Measurements from ENCODE around the gene ZCCHC8.
"Not testable (repeated sequence)": the region's sequence is repeated elsewhere in the genome, so short reads cannot be mapped to it uniquely, and the experiment has no call there.

The ZCCHC8 gene

DNA sequence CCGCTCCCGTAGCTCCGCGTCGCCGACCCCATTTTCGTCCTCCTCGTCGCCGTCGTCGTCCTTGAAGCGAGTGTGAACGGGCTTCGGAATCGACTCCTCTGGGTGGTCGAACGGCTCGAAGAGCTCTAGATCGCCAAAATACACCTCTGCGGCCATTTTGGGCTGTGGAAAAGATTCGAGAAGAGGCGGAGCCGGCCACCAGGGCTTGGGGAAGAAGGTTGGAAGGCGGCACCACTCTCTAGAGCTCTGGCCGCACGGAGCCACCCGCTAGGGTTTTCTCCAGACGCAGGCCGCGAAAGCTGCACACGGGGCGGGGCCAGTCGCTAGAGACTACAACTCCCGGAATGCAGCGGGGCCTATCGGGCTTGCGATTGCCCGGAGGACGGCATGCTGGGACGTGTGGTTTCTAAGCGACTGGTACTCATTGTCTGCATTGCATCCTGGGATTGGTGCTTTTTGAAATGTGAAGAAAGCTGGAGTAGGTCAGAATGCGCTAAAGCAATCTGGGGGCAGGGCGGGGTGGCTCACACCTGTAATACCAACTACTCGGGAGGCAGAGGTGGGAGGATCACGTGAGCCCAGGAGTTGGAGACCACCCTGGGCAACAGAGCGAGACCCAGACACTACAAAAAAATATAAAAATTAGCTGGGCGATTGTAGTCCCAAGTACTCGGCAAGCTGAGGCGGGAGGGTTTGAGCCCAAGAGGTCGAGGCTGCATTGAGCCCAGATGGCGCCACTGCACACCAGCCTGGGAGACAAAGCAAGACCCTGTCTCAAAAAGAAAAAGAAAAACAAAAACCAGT lies at the start of gene ZCCHC8:
TSS of gene ZCCHC8 (minus strand) at position 248 of the 804 bp plus-strand sequence. CDS start at position 156, 92 bp downstream.
- DNase-seq, result peak; percentile 71 to 98 (median 94)

DNA sequence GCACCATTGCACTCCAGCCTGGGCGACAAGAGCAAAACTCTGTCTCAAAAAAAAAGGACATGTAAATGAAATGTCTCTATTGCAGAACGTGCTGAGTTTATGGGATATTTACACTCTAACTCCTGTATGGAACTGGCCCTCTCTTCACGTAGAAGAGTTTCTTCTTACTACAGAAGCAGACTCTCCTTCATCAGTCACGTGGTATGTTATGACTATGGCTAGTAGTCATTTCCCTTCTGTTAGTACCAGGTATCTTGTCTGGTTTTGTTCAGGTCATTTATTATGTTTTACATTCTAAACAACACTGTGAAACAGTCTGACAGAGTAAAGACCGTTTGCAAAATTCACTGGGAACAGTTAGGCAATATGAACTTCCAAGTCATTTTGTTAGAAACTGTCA lies 46.6 kb upstream of the ZCCHC8 start:
- no peak for DNase-seq

DNA sequence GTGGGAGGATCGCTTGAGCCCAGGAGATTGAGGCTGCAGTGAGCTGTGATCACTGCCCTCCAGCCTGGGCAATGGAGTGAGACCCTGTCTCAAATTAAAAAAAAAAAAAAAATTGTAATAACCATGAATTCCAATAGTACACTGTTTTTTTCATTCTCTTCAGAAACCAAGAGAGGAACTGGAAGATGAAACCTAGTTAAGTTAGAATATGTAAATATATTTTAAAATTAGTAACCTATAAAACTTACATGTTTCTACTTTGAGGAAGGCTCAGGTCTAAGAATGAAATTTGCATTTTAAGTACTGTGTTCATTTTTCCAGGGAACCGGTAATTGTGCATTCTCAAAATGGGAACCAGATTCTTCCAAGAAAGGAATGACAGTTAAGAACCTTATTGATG lies 45.1 kb upstream of the ZCCHC8 start:
- DNase-seq, result no peak

DNA sequence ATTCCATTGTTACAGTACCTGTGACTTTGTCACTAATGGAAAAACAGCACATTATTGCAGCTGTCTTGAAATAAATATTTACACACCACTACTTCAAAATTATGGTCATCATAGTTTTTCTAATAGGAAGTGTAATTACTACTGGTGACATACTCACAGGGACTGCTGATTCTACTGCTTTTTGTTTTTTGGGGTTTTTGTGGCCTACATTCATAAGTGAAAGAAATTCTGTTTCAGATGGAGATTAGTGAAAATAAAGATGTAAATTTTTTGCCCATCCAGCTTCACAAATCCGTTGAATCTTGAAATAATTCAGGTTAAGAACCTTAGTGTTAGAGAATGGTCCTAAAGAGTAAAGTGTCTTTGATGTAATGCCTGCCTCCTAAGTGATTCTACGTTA lies 43.8 kb upstream of the ZCCHC8 start:
- no peak for DNase-seq

DNA sequence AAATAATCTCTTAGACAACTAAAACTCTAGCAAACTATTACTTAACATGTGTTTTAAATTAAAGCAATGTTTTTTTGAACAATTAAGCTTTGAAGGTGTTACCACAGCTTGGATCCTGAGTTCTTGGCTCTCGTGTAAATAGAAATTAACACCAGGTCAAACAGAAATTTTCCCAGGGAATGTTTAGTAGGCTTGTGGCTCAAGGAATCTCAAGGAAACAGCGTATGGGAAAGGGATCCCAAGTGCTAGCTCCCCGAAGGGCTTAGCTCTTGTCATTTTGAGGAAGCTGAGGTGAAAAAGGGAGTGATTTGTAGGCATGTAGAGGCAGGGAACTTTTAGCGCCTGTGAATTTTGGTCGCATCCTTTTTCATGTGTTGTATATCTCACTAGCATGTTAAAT lies 37.8 kb upstream of the ZCCHC8 start:
- DNase-seq, result no peak

DNA sequence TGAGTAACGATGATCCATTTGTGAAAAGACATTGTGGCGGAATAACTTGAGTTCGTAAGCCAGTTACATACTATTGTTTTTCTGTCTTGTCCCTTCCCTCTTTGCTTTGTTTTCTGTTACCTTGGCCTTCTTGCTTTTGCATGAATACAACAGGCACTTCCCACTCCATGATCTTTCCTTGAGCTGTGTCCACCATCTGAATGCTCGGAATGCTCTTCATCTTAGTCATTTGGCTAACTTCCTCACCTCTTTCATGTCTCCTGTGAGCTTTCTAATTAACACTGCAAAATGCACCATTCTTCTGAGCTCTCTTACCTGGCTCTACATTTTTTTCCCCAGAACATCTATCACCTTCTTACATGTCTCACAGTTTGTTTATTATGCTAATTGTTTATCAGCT lies 36.3 kb upstream of the ZCCHC8 start:
- DNase-seq, result no peak

DNA sequence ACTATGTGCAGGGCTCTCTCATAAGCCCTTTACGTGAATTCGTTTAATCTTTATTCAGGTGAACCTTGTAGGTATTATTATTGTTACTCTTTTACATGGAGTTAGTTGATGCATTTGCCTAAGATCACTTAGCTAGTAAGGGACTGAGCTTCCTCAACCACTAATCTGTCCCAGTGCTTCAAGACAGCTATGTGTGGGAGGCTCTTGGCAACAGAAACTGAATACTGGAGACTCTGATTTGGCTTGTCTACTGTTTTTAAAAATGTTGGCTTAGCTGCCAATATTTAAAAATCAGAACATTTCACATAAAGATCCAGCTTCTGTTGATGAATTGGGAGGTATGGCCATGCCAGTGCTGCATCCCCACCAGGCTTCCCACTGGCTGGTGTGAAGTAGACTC lies 33.1 kb upstream of the ZCCHC8 start:
- DNase-seq, result no peak

DNA sequence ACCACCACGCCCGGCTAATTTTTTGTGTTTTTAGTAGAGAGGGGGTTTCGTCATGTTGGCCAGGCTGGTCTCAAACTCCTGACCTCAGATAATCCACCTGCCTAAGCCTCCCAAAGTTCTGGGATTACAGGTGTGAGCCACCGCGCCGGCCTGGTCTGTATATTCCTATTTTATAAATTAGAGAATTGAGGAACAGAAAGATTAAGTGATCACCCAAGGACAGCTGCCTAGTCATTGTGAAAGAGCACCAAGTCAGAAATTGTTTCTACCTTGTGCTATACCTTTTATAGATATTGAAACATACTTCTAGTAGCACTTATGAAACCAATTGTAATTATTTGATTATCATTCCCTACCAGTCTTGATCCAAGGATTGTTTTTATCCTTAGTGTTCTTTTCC lies 28.3 kb upstream of the ZCCHC8 start:
- no peak for DNase-seq

DNA sequence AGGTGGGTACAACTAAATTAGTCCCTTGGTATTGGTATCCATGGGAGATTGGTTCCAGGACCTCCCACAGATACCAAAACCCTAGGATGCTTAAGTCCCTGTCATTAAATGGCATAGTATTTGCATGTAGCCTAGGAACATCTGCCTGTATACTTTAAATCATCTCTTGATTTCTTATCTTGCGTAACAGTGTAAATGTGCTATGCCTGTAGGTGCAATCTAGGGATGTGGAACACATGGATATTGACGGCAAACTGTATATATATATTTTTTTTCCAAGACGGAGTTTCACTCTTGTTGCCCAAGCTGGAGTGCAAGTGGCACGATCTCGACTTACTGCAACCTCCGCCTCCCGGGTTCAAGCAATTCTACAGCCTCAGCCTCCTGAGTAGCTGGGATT lies 27.9 kb upstream of the ZCCHC8 start:
- DNase-seq, result no peak

DNA sequence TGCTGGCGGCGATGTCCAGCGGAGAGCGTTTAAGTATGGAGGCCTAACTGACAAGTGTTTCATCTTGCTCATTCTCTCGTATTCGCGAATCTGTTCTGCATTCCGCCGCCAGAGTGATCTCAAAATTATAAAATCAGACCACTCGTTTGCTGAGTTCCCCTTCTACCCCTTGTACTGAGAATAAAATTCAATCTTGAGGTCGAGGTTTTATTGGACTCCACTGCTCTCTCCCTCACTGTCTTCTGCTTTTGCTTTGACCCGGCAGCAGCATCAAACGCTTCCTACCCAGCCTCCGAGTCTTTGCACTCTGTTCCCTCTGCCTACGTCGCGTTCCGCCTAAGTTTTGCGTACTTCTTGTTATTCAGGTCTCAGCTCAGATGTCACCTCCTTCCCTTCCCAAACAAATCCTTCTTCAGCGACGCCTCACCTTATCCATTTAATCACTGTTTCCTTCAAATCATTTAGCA lies 26.8 kb upstream of the ZCCHC8 start:
- peak in 6 of 51 donors; percentile 7 to 34 (median 16) for DNase-seq

DNA sequence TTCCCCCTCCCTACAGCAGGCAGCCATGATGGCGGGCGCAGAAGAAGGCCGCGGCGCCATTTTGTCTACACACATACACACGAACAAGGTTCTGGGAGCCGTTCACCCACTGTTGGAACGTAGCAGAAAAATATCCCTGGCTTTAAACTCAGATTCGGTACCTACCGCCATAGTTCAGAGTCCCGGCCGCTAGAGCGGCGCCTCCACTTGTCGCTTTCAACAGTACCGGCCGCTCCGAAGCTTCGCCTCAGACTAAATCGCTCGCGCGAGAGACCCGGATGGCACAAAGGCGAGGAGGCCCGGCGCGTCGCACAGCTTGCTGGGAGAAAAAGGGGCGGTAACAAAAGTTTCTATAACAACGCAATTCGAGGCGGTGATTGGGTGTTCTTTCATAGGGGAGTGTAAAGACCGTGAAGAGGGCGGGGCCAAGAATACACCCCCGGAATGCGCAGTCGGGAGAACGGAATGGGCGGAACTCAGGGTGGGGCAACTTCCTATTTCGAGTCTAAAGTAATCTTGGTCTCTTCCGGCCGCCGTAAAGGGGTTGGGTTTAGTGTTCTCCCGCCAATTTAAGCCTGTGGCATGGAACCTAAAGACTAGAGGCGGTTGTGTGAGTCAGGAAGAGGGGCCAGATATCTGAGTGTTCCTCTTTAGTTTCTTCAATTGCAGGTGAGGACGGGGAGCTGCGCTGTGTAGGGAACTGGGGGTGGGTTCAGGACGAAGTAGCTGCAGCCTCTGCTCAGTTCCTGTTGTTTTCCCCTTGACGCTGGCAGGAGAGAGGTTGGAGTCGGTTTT lies 26.1 kb upstream of the ZCCHC8 start, which contains the start of the genes KNTC1 and RSRC2:
TSS of gene KNTC1 (plus strand) at position 567 of the 795 bp plus-strand sequence. CDS start 2,815 bp downstream, outside the sequence.
TSS of gene RSRC2 (minus strand) at position 254 of the 795 bp plus-strand sequence. CDS start at position 171, 83 bp downstream.
- DNase-seq, result peak; percentile 87 to 100 (median 97)

DNA sequence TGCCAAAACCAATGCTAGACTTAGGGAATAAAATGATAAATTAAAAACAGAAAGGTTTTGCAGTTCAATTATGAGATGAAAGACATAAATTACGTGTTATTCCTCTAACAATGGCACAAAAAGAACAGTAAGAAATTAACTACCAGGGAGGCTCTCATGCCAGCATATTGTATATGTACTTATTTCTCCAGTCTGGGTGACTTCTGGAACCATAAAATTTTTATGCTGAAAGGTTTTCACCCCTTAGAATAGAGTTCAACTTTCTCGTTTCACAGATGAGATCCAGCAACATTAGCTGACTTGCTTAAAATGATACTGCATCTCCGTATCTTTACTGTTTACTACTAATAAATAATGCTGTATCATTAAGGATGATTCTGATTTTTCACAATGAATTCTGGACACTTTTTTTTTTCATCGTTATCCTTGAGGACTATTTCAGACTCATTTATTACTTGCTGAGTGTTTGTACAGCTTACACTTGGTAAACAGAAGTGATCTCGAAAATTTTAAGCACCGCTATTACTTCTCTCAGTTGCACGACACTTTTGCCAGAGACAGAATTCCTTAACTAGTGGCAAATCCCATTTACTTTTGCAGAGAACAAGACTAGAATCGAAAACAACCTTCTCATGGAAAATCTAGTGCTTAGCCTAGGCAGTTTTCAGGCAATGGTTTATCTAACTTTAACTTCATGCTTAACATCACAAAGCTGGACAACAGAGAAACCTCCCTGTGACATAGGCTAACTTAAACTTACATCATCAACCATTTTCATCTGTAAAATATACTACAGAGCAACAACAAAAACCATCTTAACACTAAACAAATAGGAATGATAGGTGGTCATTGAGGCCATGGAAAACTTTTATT lies 23.4 kb upstream of the ZCCHC8 start:
- peak in 1 of 51 donors; percentile 2 for DNase-seq

DNA sequence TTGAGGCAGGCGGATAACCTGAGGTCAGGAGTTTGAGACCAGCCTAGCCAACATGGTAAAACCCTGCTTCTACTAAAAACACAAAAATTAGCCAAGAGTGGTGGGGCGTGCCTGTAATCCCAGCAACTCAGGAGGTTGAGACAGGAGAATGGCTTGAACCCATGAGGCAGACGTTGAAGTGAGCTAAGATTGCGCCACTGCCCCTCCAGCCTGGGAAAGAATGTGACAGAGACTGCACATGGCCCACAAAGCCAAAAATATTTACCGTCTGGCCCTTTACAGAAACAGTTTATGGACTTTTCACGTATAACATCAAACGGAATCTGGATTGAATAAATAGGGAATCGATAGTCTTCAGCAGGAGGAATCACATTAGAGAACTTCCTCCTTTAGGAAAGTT lies 22.5 kb upstream of the ZCCHC8 start:
- no peak for DNase-seq

DNA sequence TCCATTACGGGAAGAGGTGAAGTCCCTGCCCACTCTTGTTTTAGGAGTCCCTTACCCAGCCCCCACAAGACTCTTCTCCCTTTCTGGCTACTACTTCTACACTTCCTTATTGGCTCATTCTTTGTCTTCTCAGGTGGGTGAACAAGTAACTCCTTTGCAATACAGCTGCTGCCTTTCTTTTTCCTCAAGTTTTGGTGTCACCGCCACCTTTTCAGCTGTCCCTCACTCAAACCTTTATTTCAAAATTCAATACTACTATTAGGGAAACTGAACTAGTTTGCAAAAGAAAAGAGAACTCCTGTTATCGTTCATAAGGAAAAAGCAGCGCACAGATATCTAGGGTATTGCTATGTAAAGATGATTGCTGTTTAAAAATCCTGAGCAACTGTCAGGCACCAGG lies 19.9 kb upstream of the ZCCHC8 start:
- no peak for DNase-seq

DNA sequence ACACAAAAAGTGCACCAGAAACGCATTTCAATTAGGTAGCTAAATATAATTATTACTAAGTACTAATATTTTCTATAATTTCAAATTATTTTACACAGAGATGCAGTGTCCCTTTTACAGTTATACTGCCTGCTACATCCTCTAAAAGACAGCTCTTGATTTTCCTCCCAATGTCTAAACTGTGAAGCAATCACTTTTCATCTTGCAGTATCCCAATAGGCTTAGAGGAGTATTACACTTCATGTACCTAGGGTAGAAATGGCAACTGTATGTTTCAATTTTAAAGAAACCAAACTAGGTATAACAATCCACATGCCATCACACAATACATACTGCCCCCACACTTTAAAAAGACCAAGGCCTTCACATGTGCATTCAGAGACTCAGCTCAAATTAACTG lies 18.7 kb upstream of the ZCCHC8 start:
- DNase-seq, result no peak

DNA sequence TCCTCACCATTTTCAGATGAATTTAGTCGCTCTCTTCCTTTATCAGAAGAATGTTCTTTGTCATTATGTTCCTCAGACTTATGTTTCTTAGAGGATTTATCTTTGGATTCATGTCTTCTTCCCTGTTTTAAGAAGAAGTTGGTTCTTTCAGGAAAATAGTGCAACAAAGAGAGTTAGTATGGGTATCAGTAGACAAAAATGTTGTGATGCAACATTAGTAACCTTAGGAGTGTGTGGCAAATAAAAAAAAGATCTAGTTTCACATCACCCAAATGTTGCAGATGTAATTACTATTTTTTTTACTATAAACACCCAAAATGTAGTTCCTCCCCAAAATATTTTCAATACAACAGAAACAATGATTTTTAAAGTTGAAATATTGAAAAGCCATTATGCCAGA lies 18.2 kb upstream of the ZCCHC8 start:
- DNase-seq, result no peak

DNA sequence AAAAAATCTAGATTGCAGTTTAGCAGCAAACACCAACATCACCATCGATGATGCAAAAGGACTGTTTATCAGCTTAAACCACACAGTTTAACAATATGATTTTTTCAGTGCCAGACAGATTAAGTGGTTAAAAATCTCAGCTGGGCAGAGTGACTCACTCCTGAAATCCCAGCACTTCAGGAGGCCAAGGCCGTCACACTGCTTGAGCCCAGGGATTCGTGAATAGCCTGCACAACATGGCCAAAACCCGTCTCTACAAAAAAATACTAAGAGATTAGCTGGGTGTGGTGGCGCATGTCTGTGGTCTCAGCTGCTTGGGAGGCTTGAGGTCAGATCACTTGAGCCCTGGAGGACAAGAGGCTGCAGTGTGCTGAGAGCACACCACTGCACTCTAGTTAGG lies 17.1 kb upstream of the ZCCHC8 start:
- no peak for DNase-seq

DNA sequence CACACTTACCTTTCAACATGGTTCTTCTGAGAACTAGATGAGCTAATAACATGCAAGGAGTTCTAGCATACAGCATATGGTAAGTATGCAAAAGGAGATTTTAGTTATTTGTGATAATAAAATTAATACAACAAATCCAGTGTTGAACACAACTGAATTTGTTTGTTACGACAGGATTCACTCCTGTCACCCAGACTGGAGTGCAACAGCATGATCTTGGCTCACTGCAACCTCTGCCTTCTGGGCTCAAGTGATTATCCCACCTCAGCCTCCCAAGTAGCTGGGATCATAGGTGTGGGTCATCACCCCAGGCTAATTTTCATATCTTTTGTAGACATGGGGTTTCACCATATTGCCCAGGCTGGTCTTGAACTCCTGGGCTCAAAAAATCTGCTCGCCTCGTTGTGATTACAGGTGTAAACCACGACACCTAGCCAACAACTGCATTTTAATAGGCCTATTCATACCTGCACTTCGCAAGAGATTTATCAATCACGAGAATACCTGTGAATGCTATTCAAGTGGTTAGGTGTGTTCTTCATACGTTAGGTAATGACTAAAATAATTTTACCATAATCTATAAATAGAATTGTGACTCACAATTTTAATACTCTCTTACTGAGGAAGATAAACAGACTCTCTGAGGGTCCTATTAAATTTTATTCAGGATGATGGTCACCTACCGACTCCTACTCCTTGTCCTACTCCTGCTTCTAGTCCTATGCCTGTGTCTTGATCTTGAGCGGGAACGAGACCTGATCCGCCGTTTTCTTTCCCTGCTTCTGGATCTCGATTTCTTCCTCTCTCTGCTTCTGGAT lies 16.0 kb upstream of the ZCCHC8 start:
- no peak for DNase-seq

DNA sequence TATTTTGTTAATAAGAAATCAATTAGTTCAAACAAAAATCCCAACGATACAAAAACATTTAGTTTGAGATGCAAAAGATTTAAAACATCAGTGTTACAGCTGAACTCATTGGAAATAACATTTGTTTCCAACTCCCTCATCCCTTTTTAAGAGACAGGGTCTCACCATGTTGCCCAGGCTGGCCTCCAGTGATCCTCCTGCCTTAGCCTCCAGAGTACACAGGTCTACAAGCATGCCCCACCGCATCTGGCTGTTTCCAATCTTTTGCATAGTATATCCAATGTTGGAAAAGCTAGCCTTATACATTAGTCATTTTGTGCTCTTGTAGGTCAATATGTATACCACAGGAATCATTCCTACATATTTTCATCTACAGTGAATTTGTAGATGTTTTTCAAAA lies 14.5 kb upstream of the ZCCHC8 start:
- no peak for DNase-seq

DNA sequence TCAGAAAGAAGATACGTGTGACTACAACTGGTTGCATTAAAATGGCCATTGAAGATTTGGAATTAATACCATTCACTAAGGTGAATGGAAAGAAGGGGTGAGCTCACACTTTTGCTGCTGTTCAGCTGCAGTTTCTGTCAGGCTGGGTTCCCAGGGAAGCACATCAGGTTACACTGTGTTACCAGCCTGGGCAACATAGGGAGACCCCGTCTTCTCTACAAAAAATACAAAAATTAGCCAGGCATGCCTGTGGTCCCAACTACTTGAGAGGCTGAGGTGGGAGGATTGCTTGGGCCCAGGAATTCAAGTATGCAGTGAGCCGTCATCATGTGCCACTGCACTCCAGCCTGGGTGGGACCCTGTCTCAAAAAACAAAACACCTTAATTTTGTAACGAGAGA lies 12.9 kb upstream of the ZCCHC8 start:
- no peak for DNase-seq

DNA sequence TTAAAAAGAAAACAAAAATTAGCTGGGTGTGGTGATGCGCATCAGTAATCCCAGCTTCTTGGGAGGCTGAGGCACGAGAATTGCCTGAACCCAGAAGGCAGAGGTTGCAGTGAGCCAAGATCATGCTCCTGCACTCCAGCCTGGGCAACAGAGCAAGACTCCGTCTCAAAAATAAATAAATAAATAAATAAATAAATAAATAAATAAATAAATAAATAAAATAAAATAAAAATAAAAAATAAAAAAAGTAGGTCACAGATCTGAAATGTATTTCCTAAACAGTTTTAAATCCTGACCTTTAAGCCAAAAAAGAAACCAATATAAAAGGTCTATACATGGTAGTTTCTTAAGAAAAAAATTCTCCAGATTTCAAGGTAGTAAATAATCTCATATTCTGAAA lies 12.3 kb upstream of the ZCCHC8 start:
- not testable (repeated sequence) for DNase-seq

Data from hypothalamus (tissue), 51 donors.